K562 (cell line): ENCODE data around the gene KCNJ10. TPM values are rescaled to one million over a fixed set of nuclear protein-coding genes. Genes with fewer than 3 reads are reported as not detected.

Experiments
- BRCA1 ChIP-seq, 2 experiments: fragments of 450-650 bp in 1 of 2; sonication (generic) in 1 of 2; formaldehyde crosslinking in 1 of 2; IDR thresholded peaks; 2 replicates each; pipeline versions ENCODE4 v1.5.0 to v1.6.1; 2017 to 2020; ENCODE audit warnings: mild to moderate bottlenecking in 1 of 2, missing genetic modification reagents in 1 of 2
- CEBPB ChIP-seq: fragments of 450-650 bp; IDR thresholded peaks from 2 replicates; pipeline ENCODE4 v1.6.1; 2016; ENCODE audit warnings: missing genetic modification characterization, missing compliant biosample characterization
- HNRNPH1 ChIP-seq: fragments of 200-400 bp; formaldehyde crosslinking; optimal IDR thresholded peaks from 2 replicates; pipeline ENCODE3; 2017; ENCODE audit warnings: low read depth, mild to moderate bottlenecking, low read length, moderate library complexity
- MYC ChIP-seq, 2 experiments: fragments of 250-450 bp in 1 of 2; sonication (Bioruptor Pico) in 1 of 2; IDR thresholded peaks; 2 replicates each; pipeline versions ENCODE4 v1.5.1 to v1.6.1; 2012 to 2021; ENCODE audit warnings: low read depth in 2 of 2, borderline replicate concordance in 1 of 2, improper control_type of control experiment in 1 of 2, low read length in 1 of 2, mild to moderate bottlenecking in 1 of 2, moderate library complexity in 1 of 2
- NFXL1 ChIP-seq: fragments of 450-650 bp; formaldehyde crosslinking; IDR thresholded peaks from 2 replicates; pipeline ENCODE4 v1.4.0; 2021; ENCODE audit warnings: mild to moderate bottlenecking
- PHTF2 ChIP-seq: fragments of 250-450 bp; sonication (Bioruptor Pico); IDR thresholded peaks from 2 replicates; pipeline ENCODE4 v1.5.0; 2021; ENCODE audit warnings: mild to moderate bottlenecking
- POLR2H ChIP-seq: IDR thresholded peaks from 2 replicates; pipeline ENCODE4 v1.6.1; 2016; ENCODE audit warnings: missing genetic modification characterization, low read depth, mild to moderate bottlenecking, control low read depth, missing compliant biosample characterization, moderate library complexity
- RAD21 ChIP-seq, 2 experiments: fragments of 250-450 bp in 1 of 2; fragments of 450-650 bp in 1 of 2; sonication (Bioruptor Pico) in 1 of 2; formaldehyde crosslinking in 1 of 2; IDR thresholded peaks in 1 of 2; conservative IDR thresholded peaks in 1 of 2; 2 replicates each; pipeline versions ENCODE4 v1.4.0 to v1.8.0; 2020 to 2022; ENCODE audit warnings: mild to moderate bottlenecking in 2 of 2, moderate library complexity in 1 of 2
- RCOR1 ChIP-seq, 2 experiments: IDR thresholded peaks; 2 replicates each; pipeline ENCODE4 v1.6.1; 2012; ENCODE audit warnings: low read depth in 2 of 2, low read length in 2 of 2, borderline replicate concordance in 1 of 2, improper control_type of control experiment in 1 of 2
- SAFB ChIP-seq: fragments of 200-400 bp; formaldehyde crosslinking; IDR thresholded peaks from 2 replicates; pipeline ENCODE4 v1.6.1; 2017; ENCODE audit warnings: low read depth, low read length, borderline replicate concordance
- SMARCA4 ChIP-seq: fragments of 450-650 bp; IDR thresholded peaks from 2 replicates; pipeline ENCODE4 v1.6.1; 2016
- SMARCB1 ChIP-seq: IDR thresholded peaks from 2 replicates; pipeline ENCODE4 v1.6.1; 2011; ENCODE audit warnings: improper control_type of control experiment, low read depth; ENCODE audit not compliant: insufficient read length
- U2AF2 ChIP-seq: fragments of 200-400 bp; formaldehyde crosslinking; optimal IDR thresholded peaks from 2 replicates; pipeline ENCODE3; 2017; ENCODE audit warnings: low read depth, mild to moderate bottlenecking, low read length
- ZC3H11A ChIP-seq: IDR thresholded peaks from 2 replicates; pipeline ENCODE4 v1.6.1; 2012; ENCODE audit warnings: low read depth, low read length, improper control_type of control experiment
- ZNF133 ChIP-seq: fragments of 250-450 bp; sonication (Bioruptor Pico); IDR thresholded peaks from 2 replicates; pipeline ENCODE4 v1.4.0; 2020; ENCODE audit warnings: mild to moderate bottlenecking
- ZNF280A ChIP-seq: fragments of 450-650 bp; IDR thresholded peaks from 2 replicates; pipeline ENCODE4 v1.6.1; 2018; ENCODE audit warnings: mild to moderate bottlenecking, low read depth; ENCODE audit not compliant: partially characterized antibody
- ZNF3 ChIP-seq: fragments of 250-450 bp; sonication (Bioruptor Pico); IDR thresholded peaks from 2 replicates; pipeline ENCODE4 v1.5.0; 2021; ENCODE audit warnings: mild to moderate bottlenecking, moderate library complexity
- ZNF41 ChIP-seq: fragments of 250-450 bp; sonication (Bioruptor Pico); conservative IDR thresholded peaks from 2 replicates; pipeline ENCODE4 v1.4.0; 2020; ENCODE audit warnings: mild to moderate bottlenecking
- ZNF57 ChIP-seq: fragments of 450-650 bp; formaldehyde crosslinking; IDR thresholded peaks from 2 replicates; pipeline ENCODE4 v1.4.0; 2020; ENCODE audit warnings: mild to moderate bottlenecking, moderate library complexity
- ZNF584 ChIP-seq: fragments of 200-800 bp; sonication (Bioruptor generic); IDR thresholded peaks from 2 replicates; pipeline ENCODE4 v1.6.1; 2016; ENCODE audit warnings: low read depth, mild to moderate bottlenecking, missing genetic modification characterization, missing compliant biosample characterization
- ZNF75A ChIP-seq: fragments of 450-650 bp; formaldehyde crosslinking; IDR thresholded peaks from 2 replicates; pipeline ENCODE4 v1.4.0; 2020; ENCODE audit warnings: mild to moderate bottlenecking
- ZNF764 ChIP-seq: fragments of 250-450 bp; sonication (Bioruptor Pico); IDR thresholded peaks from 2 replicates; pipeline ENCODE4 v1.4.0; 2020; ENCODE audit warnings: low read depth, mild to moderate bottlenecking, moderate library complexity
- polyA plus RNA-seq, 8 experiments: library from polyadenylated mRNA; depleted of rRNA in 4 of 8; stranded (reverse) in 5 of 8; unstranded in 3 of 8; fragments of >200 nt; fragmentation: Nextera tagmentation in 2 of 8; fragmentation: Illumina TruSeq in 1 of 8; extraction: Ambion mirVana in 2 of 8; extraction: Trizol in 1 of 8; gene quantifications; 2 replicates each; pipeline versions ENCODE4 v1.2.1 to v1.2.3, GENCODE V29; 2011 to 2014; ENCODE audit warnings: inconsistent platforms in 1 of 8, missing spikeins in 1 of 8
- total RNA-seq, 7 experiments: library from RNA; depleted of rRNA in 6 of 7; stranded (reverse); fragments of >200 nt in 6 of 7; fragmentation: Illumina TruSeq in 2 of 7; extraction: Trizol in 2 of 7; gene quantifications; 2 replicates each; pipeline versions ENCODE4 v1.2.1 to v1.2.3, GENCODE V29; 2011 to 2021; ENCODE audit warnings: low replicate concordance in 1 of 7
- TF ChIP-seq, protein P1 (sequence below): fragments of 450-650 bp; formaldehyde crosslinking; IDR thresholded peaks from 2 replicates; pipeline ENCODE4 v1.4.0; 2020; ENCODE audit warnings: mild to moderate bottlenecking, moderate library complexity
- TF ChIP-seq, protein P2 (sequence below): IDR thresholded peaks from 2 replicates; pipeline ENCODE4 v1.6.1; 2016; ENCODE audit warnings: missing genetic modification characterization, missing compliant biosample characterization

KCNJ10 gene
- total and polyA plus RNA-seq, 9 of the 15 experiments (the other 6 are each of a cell fraction or from before 2014, with no cell fraction given): 0.06 to 0.11 TPM; not detected in 7

GRCh38 chr1:160031365-160032164 lies 38.4 kb downstream of the KCNJ10 start, which contains the start of gene PIGM (continued):
- no peak for TF ChIP-seq ZNF280A
- TF ChIP-seq RCOR1 (IDR thresholded peaks at IDR 0.05; ENCODE audit: borderline replicate concordance in 1 of 2, low read depth in 2 of 2, low read length in 2 of 2): peak in 1 of 2 experiments; percentile 69; a peak in 2 of 4 replicates
- TF ChIP-seq POLR2H (tag): no peak
- no peak for TF ChIP-seq CEBPB (tag)
- TF ChIP-seq SMARCA4: no peak
- TF ChIP-seq U2AF2: no peak
- TF ChIP-seq SAFB: no peak
- no peak for TF ChIP-seq SMARCB1
- TF ChIP-seq ZNF57: no peak
- TF ChIP-seq RAD21 (CRISPR knock-in tag; conservative IDR thresholded peaks at IDR 0.05 in 1 of 2, IDR thresholded peaks at IDR 0.05 in 1 of 2): no peak
- no peak for TF ChIP-seq NFXL1 (CRISPR knock-in tag)
- no peak for TF ChIP-seq ZNF3 (CRISPR knock-in tag)
- TF ChIP-seq PHTF2: no peak
- TF ChIP-seq, protein P1, sequence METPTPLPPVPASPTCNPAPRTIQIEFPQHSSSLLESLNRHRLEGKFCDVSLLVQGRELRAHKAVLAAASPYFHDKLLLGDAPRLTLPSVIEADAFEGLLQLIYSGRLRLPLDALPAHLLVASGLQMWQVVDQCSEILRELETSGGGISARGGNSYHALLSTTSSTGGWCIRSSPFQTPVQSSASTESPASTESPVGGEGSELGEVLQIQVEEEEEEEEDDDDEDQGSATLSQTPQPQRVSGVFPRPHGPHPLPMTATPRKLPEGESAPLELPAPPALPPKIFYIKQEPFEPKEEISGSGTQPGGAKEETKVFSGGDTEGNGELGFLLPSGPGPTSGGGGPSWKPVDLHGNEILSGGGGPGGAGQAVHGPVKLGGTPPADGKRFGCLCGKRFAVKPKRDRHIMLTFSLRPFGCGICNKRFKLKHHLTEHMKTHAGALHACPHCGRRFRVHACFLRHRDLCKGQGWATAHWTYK (CRISPR knock-in tag): 0 out of 2 replicates have a peak, but pooled peaks have one; percentile 33
- TF ChIP-seq ZNF584: no peak
- no peak for TF ChIP-seq BRCA1 (IDR thresholded peaks at IDR 0.05)
- TF ChIP-seq BRCA1 (CRISPR knock-in tag; IDR thresholded peaks at IDR 0.05): no peak
- TF ChIP-seq ZNF133 (CRISPR knock-in tag): no peak
- peak; percentile 39; the same call in 1 of the 2 replicates for TF ChIP-seq MYC (IDR thresholded peaks at IDR 0.05; ENCODE audit: low read depth, low read length)
- no peak for TF ChIP-seq MYC (CRISPR knock-in tag; IDR thresholded peaks at IDR 0.05; ENCODE audit: borderline replicate concordance, low read depth)
- TF ChIP-seq ZNF41 (CRISPR knock-in tag): no peak
- TF ChIP-seq, protein P2, sequence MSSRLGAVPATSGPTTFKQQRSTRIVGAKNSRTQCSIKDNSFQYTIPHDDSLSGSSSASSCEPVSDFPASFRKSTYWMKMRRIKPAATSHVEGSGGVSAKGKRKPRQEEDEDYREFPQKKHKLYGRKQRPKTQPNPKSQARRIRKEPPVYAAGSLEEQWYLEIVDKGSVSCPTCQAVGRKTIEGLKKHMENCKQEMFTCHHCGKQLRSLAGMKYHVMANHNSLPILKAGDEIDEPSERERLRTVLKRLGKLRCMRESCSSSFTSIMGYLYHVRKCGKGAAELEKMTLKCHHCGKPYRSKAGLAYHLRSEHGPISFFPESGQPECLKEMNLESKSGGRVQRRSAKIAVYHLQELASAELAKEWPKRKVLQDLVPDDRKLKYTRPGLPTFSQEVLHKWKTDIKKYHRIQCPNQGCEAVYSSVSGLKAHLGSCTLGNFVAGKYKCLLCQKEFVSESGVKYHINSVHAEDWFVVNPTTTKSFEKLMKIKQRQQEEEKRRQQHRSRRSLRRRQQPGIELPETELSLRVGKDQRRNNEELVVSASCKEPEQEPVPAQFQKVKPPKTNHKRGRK (tag): no peak
- no peak for TF ChIP-seq HNRNPH1
- TF ChIP-seq ZNF75A (CRISPR knock-in tag): no peak
- TF ChIP-seq ZC3H11A: no peak
- TF ChIP-seq ZNF764: no peak
